K562 (cell line): ENCODE data around the gene CD22. TPM values are rescaled to one million over a fixed set of nuclear protein-coding genes. Genes with fewer than 3 reads are reported as not detected.
A peak's percentile ranks its signal among the peaks of the same experiment; 100 is the strongest.

ENCODE experiments used
- BACH1 ChIP-seq: fragments of 200-800 bp; sonication (Bioruptor generic); IDR thresholded peaks from 2 replicates; pipeline ENCODE4 v1.6.1; 2016; ENCODE audit warnings: missing genetic modification characterization, missing compliant biosample characterization
- BRD9 ChIP-seq: fragments of 450-650 bp; IDR thresholded peaks from 2 replicates; pipeline ENCODE4 v1.6.1; 2018; ENCODE audit warnings: low read depth; ENCODE audit not compliant: partially characterized antibody
- CTBP1 ChIP-seq: fragments of 450-650 bp; IDR thresholded peaks from 2 replicates; pipeline ENCODE4 v1.6.1; 2016; ENCODE audit warnings: borderline replicate concordance
- JUND ChIP-seq, 2 experiments: IDR thresholded peaks; 2 replicates in 1 of 2; 3 replicates in 1 of 2; pipeline ENCODE4 v1.6.1; 2011; ENCODE audit warnings: borderline replicate concordance in 2 of 2, low read depth in 2 of 2, low read length in 2 of 2, improper control_type of control experiment in 1 of 2, missing biosample characterization in 1 of 2, missing genetic modification characterization in 1 of 2, missing genetic modification reagents in 1 of 2
- MECOM ChIP-seq: fragments of 250-450 bp; sonication (Bioruptor Pico); IDR thresholded peaks from 2 replicates; pipeline ENCODE4 v1.8.0; 2022; ENCODE audit warnings: inconsistent platforms
- NONO ChIP-seq, 2 experiments: fragments of 200-400 bp in 1 of 2; fragments of 450-650 bp in 1 of 2; formaldehyde crosslinking in 1 of 2; IDR thresholded peaks; 2 replicates each; pipeline ENCODE4 v1.6.1; 2017; ENCODE audit warnings: low read depth in 2 of 2, mild to moderate bottlenecking in 2 of 2, moderate library complexity in 2 of 2, low read length in 1 of 2
- TARDBP ChIP-seq: fragments of 450-650 bp; IDR thresholded peaks from 2 replicates; pipeline ENCODE4 v1.6.1; 2016
- ZNF764 ChIP-seq: fragments of 250-450 bp; sonication (Bioruptor Pico); IDR thresholded peaks from 2 replicates; pipeline ENCODE4 v1.4.0; 2020; ENCODE audit warnings: low read depth, mild to moderate bottlenecking, moderate library complexity
- ZNF780A ChIP-seq: fragments of 250-450 bp; sonication (Bioruptor Pico); IDR thresholded peaks from 2 replicates; pipeline ENCODE4 v1.5.0; 2021; ENCODE audit warnings: mild to moderate bottlenecking
- polyA plus RNA-seq, 8 experiments: library from polyadenylated mRNA; depleted of rRNA in 4 of 8; stranded (reverse) in 5 of 8; unstranded in 3 of 8; fragments of >200 nt; fragmentation: Nextera tagmentation in 2 of 8; fragmentation: Illumina TruSeq in 1 of 8; extraction: Ambion mirVana in 2 of 8; extraction: Trizol in 1 of 8; gene quantifications; 2 replicates each; pipeline versions ENCODE4 v1.2.1 to v1.2.3, GENCODE V29; 2011 to 2014; ENCODE audit warnings: inconsistent platforms in 1 of 8, missing spikeins in 1 of 8
- total RNA-seq, 7 experiments: library from RNA; depleted of rRNA in 6 of 7; stranded (reverse); fragments of >200 nt in 6 of 7; fragmentation: Illumina TruSeq in 2 of 7; extraction: Trizol in 2 of 7; gene quantifications; 2 replicates each; pipeline versions ENCODE4 v1.2.1 to v1.2.3, GENCODE V29; 2011 to 2021; ENCODE audit warnings: low replicate concordance in 1 of 7
- TF ChIP-seq, protein P1 (sequence below): fragments of 250-450 bp; sonication (Bioruptor Pico); IDR thresholded peaks from 2 replicates; pipeline ENCODE4 v1.4.0; 2020; ENCODE audit warnings: mild to moderate bottlenecking, moderate library complexity, borderline replicate concordance
- TF ChIP-seq, protein P2 (sequence below): IDR thresholded peaks from 2 replicates; pipeline ENCODE4 v1.6.1; 2011; ENCODE audit warnings: borderline replicate concordance, low read depth, mild to moderate bottlenecking, moderate library complexity, low read length; ENCODE audit not compliant: insufficient read depth, poor library complexity, severe bottlenecking
- TF ChIP-seq, protein P3 (sequence below), 2 experiments: IDR thresholded peaks; 2 replicates each; pipeline ENCODE4 v1.6.1; 2011; ENCODE audit warnings: borderline replicate concordance in 1 of 2, control low read depth in 1 of 2, low read depth in 1 of 2, low read length in 1 of 2, mild to moderate bottlenecking in 1 of 2, mixed read lengths in 1 of 2, moderate library complexity in 1 of 2; ENCODE audit not compliant: insufficient read depth in 1 of 2, insufficient read length in 1 of 2, poor library complexity in 1 of 2, severe bottlenecking in 1 of 2; ENCODE audit errors: extremely low read depth in 1 of 2

CD22 gene
- total and polyA plus RNA-seq, 9 of the 15 experiments (the other 6 are each of a cell fraction or from before 2014, with no cell fraction given), result 0.29 to 5.0 (median 3.5) TPM

DNA sequence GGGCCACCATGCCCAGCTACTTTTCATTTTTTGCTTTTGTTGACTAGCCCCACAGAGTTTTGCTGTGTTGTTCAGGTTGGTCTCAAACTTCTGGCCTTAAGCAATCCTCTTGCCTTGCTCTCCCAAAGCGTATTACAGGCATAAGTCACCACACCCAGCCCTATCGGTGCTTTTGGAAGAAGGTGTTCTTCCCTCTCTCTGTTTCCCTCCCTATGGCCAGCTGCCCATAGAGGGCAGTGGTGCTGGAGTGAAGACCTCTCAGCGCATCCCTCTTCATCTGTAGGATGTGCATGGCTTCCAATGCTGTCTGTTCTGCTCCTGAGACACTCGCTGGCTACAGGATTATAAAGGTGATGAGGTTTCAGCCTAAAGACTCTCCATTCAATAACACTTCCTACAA, 1.3 kb upstream of the CD22 start (continued):
- TF ChIP-seq, protein P1, sequence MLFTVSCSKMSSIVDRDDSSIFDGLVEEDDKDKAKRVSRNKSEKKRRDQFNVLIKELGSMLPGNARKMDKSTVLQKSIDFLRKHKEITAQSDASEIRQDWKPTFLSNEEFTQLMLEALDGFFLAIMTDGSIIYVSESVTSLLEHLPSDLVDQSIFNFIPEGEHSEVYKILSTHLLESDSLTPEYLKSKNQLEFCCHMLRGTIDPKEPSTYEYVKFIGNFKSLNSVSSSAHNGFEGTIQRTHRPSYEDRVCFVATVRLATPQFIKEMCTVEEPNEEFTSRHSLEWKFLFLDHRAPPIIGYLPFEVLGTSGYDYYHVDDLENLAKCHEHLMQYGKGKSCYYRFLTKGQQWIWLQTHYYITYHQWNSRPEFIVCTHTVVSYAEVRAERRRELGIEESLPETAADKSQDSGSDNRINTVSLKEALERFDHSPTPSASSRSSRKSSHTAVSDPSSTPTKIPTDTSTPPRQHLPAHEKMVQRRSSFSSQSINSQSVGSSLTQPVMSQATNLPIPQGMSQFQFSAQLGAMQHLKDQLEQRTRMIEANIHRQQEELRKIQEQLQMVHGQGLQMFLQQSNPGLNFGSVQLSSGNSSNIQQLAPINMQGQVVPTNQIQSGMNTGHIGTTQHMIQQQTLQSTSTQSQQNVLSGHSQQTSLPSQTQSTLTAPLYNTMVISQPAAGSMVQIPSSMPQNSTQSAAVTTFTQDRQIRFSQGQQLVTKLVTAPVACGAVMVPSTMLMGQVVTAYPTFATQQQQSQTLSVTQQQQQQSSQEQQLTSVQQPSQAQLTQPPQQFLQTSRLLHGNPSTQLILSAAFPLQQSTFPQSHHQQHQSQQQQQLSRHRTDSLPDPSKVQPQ, result no peak
- TF ChIP-seq BACH1 (tag), result no peak
- peak; percentile 50; the same call in 1 of the 2 replicates for TF ChIP-seq JUND (IDR thresholded peaks at IDR 0.05; ENCODE audit: borderline replicate concordance, low read depth, low read length)
- TF ChIP-seq JUND (tag; IDR thresholded peaks at IDR 0.05; ENCODE audit: borderline replicate concordance, low read depth, low read length), result no peak; the same call in 2 of the 3 replicates
- TF ChIP-seq TARDBP, result no peak
- TF ChIP-seq ZNF780A, result no peak
- 0 out of 2 replicates have a peak, but pooled peaks have one; percentile 12 for TF ChIP-seq MECOM (CRISPR knock-in tag)
- TF ChIP-seq, protein P2, sequence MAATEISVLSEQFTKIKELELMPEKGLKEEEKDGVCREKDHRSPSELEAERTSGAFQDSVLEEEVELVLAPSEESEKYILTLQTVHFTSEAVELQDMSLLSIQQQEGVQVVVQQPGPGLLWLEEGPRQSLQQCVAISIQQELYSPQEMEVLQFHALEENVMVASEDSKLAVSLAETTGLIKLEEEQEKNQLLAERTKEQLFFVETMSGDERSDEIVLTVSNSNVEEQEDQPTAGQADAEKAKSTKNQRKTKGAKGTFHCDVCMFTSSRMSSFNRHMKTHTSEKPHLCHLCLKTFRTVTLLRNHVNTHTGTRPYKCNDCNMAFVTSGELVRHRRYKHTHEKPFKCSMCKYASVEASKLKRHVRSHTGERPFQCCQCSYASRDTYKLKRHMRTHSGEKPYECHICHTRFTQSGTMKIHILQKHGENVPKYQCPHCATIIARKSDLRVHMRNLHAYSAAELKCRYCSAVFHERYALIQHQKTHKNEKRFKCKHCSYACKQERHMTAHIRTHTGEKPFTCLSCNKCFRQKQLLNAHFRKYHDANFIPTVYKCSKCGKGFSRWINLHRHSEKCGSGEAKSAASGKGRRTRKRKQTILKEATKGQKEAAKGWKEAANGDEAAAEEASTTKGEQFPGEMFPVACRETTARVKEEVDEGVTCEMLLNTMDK, result peak; percentile 34
- TF ChIP-seq, protein P3, sequence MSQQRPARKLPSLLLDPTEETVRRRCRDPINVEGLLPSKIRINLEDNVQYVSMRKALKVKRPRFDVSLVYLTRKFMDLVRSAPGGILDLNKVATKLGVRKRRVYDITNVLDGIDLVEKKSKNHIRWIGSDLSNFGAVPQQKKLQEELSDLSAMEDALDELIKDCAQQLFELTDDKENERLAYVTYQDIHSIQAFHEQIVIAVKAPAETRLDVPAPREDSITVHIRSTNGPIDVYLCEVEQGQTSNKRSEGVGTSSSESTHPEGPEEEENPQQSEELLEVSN (IDR thresholded peaks at IDR 0.05; ENCODE audit: borderline replicate concordance in 1 of 2, extremely low read depth in 1 of 2, insufficient read depth in 1 of 2, insufficient read length in 1 of 2, low read depth in 1 of 2, low read length in 1 of 2, poor library complexity in 1 of 2, severe bottlenecking in 1 of 2), result peak in 1 of 2 experiments; percentile 16
- no peak for TF ChIP-seq BRD9
- TF ChIP-seq NONO (IDR thresholded peaks at IDR 0.05; ENCODE audit: low read depth in 2 of 2, low read length in 1 of 2), result no peak
- no peak for TF ChIP-seq ZNF764 (CRISPR knock-in tag)
- TF ChIP-seq CTBP1, result peak; percentile 83
